GM12878 (cell line): ENCODE measurements around the gene CRYBA1.
A peak's percentile ranks its signal among the peaks of the same experiment; 100 is the strongest.

Source experiments
- JUND ChIP-seq: IDR thresholded peaks from 2 replicates; pipeline ENCODE4 v1.6.1; 2012; ENCODE audit warnings: low read depth, mild to moderate bottlenecking, low read length, improper control_type of control experiment, moderate library complexity
- MAX ChIP-seq: IDR thresholded peaks from 2 replicates; pipeline ENCODE4 v1.6.1; 2012; ENCODE audit warnings: low read depth, low read length, improper control_type of control experiment
- POLR2A ChIP-seq: IDR thresholded peaks from 2 replicates; pipeline ENCODE4 v1.6.1; 2011; ENCODE audit warnings: low read depth, mild to moderate bottlenecking, low read length
- POLR2AphosphoS5 ChIP-seq: IDR thresholded peaks from 2 replicates; pipeline ENCODE4 v1.6.1; 2011; ENCODE audit warnings: mild to moderate bottlenecking, low read length, inconsistent platforms
- RAD21 ChIP-seq: IDR thresholded peaks from 2 replicates; pipeline ENCODE4 v1.6.1; 2011; ENCODE audit warnings: mild to moderate bottlenecking, low read depth, low read length, moderate library complexity; ENCODE audit not compliant: insufficient read depth
- SMARCA5 ChIP-seq: fragments of 450-650 bp; IDR thresholded peaks from 2 replicates; pipeline ENCODE4 v1.6.1; 2017; ENCODE audit warnings: mild to moderate bottlenecking
- SUZ12 ChIP-seq: fragments of 200-600 bp; sonication (generic); IDR thresholded peaks from one replicate; pipeline ENCODE4 v1.6.1; 2018; ENCODE audit warnings: antibody characterized with exemption, mild to moderate bottlenecking; ENCODE audit not compliant: unreplicated experiment
- TARDBP ChIP-seq: IDR thresholded peaks from 2 replicates; pipeline ENCODE4 v1.6.1; 2016; ENCODE audit warnings: borderline replicate concordance
- TF ChIP-seq, protein P1 (sequence below), 3 experiments: IDR thresholded peaks in 2 of 3; conservative IDR thresholded peaks in 1 of 3; 2 replicates each; pipeline ENCODE4 v1.5.1; 2011; ENCODE audit warnings: low read depth in 3 of 3, low read length in 3 of 3, mild to moderate bottlenecking in 3 of 3, control low read depth in 2 of 3, moderate library complexity in 2 of 3, inconsistent platforms in 1 of 3, mixed read lengths in 1 of 3; ENCODE audit not compliant: control insufficient read depth in 2 of 3, insufficient read depth in 1 of 3; ENCODE audit errors: extremely low read depth in 1 of 3
- TF ChIP-seq, protein P2 (sequence below): fragments of 450-650 bp; formaldehyde crosslinking; IDR thresholded peaks from 2 replicates; pipeline ENCODE4 v1.5.0; 2022; ENCODE audit warnings: mild to moderate bottlenecking, missing genetic modification characterization
- TF ChIP-seq, protein P3 (sequence below): fragments of 450-650 bp; formaldehyde crosslinking; IDR thresholded peaks from 2 replicates; pipeline ENCODE4 v1.4.0; 2020; ENCODE audit warnings: mild to moderate bottlenecking, moderate library complexity

DNA sequence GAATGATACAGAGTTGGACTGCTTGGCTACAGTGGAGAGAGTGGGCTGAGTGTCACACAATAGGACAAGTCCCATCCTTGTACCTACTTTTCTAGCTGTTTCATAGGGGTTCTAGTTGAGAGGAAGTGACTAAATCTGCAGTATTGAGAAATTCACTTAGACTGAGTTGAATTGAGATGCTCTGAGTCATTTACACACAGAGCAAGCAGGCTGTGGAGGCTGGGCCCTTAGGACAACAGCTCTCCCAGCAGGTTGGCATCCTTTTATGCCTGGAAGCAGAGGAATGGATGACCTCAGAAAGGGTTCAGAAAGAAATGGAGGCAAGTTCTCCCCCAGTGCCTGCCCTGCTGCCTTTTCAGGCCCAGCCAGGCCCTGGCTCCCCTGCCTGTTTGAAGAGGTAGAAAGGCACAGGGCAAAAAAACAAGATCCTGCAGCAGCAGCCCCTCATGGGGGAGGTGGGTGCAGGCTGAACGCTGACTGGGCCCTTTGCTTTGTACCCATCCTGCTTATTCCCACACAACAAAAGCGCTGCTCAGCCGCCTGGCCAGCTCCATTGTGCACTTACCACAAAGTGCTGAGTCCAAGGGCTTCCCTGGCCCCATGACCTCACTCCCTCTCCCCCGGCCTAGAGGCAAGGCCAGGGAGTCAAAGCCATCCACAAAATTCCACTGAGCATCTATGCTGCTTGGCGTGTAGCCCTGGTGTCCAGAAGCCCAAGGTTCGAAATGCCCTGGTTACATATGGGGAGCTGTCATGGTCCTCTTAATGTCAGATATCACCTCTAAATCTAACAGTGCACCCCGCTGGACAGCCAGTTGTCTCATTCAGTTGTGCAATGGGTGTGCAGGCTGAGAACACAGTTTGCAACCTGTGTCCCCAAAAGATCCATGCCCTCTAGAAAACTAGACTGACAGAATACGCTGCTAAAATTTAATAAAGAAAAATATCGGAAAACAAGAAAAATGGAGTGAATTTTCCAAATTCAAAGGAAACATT is 5.4 kb upstream of the CRYBA1 start:
- TF ChIP-seq SUZ12: no peak
- TF ChIP-seq, protein P1, sequence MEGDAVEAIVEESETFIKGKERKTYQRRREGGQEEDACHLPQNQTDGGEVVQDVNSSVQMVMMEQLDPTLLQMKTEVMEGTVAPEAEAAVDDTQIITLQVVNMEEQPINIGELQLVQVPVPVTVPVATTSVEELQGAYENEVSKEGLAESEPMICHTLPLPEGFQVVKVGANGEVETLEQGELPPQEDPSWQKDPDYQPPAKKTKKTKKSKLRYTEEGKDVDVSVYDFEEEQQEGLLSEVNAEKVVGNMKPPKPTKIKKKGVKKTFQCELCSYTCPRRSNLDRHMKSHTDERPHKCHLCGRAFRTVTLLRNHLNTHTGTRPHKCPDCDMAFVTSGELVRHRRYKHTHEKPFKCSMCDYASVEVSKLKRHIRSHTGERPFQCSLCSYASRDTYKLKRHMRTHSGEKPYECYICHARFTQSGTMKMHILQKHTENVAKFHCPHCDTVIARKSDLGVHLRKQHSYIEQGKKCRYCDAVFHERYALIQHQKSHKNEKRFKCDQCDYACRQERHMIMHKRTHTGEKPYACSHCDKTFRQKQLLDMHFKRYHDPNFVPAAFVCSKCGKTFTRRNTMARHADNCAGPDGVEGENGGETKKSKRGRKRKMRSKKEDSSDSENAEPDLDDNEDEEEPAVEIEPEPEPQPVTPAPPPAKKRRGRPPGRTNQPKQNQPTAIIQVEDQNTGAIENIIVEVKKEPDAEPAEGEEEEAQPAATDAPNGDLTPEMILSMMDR (IDR thresholded peaks at IDR 0.05 in 2 of 3, conservative IDR thresholded peaks at IDR 0.05 in 1 of 3; ENCODE audit: control insufficient read depth in 2 of 3, extremely low read depth in 1 of 3, insufficient read depth in 1 of 3, low read depth in 3 of 3, low read length in 3 of 3): 0 out of 6 replicates have a peak, but pooled peaks of 1 of the 3 experiments have one; percentile 16
- TF ChIP-seq, protein P2, sequence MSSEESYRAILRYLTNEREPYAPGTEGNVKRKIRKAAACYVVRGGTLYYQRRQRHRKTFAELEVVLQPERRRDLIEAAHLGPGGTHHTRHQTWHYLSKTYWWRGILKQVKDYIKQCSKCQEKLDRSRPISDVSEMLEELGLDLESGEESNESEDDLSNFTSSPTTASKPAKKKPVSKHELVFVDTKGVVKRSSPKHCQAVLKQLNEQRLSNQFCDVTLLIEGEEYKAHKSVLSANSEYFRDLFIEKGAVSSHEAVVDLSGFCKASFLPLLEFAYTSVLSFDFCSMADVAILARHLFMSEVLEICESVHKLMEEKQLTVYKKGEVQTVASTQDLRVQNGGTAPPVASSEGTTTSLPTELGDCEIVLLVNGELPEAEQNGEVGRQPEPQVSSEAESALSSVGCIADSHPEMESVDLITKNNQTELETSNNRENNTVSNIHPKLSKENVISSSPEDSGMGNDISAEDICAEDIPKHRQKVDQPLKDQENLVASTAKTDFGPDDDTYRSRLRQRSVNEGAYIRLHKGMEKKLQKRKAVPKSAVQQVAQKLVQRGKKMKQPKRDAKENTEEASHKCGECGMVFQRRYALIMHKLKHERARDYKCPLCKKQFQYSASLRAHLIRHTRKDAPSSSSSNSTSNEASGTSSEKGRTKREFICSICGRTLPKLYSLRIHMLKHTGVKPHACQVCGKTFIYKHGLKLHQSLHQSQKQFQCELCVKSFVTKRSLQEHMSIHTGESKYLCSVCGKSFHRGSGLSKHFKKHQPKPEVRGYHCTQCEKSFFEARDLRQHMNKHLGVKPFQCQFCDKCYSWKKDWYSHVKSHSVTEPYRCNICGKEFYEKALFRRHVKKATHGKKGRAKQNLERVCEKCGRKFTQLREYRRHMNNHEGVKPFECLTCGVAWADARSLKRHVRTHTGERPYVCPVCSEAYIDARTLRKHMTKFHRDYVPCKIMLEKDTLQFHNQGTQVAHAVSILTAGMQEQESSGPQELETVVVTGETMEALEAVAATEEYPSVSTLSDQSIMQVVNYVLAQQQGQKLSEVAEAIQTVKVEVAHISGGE: no peak
- peak; percentile 39 for TF ChIP-seq RAD21
- TF ChIP-seq SMARCA5: no peak
- TF ChIP-seq POLR2AphosphoS5: no peak
- TF ChIP-seq, protein P3, sequence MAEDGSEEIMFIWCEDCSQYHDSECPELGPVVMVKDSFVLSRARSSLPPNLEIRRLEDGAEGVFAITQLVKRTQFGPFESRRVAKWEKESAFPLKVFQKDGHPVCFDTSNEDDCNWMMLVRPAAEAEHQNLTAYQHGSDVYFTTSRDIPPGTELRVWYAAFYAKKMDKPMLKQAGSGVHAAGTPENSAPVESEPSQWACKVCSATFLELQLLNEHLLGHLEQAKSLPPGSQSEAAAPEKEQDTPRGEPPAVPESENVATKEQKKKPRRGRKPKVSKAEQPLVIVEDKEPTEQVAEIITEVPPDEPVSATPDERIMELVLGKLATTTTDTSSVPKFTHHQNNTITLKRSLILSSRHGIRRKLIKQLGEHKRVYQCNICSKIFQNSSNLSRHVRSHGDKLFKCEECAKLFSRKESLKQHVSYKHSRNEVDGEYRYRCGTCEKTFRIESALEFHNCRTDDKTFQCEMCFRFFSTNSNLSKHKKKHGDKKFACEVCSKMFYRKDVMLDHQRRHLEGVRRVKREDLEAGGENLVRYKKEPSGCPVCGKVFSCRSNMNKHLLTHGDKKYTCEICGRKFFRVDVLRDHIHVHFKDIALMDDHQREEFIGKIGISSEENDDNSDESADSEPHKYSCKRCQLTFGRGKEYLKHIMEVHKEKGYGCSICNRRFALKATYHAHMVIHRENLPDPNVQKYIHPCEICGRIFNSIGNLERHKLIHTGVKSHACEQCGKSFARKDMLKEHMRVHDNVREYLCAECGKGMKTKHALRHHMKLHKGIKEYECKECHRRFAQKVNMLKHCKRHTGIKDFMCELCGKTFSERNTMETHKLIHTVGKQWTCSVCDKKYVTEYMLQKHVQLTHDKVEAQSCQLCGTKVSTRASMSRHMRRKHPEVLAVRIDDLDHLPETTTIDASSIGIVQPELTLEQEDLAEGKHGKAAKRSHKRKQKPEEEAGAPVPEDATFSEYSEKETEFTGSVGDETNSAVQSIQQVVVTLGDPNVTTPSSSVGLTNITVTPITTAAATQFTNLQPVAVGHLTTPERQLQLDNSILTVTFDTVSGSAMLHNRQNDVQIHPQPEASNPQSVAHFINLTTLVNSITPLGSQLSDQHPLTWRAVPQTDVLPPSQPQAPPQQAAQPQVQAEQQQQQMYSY (CRISPR knock-in tag): no peak
- TF ChIP-seq JUND: no peak
- no peak for TF ChIP-seq MAX
- TF ChIP-seq POLR2A: no peak
- no peak for TF ChIP-seq TARDBP
